ENCODE results near the gene GGCX. TPM values are rescaled to one million over a fixed set of nuclear protein-coding genes. Genes with fewer than 3 reads are reported as not detected.
A peak's percentile ranks its signal among the peaks of the same experiment; 100 is the strongest.

The GGCX gene
- total and polyA plus RNA-seq, 2 of the 13 experiments (the other 11 are each of a cell fraction or from before 2014, with no cell fraction given), result 72.5 to 103 TPM

- TF ChIP-seq E2F5 (CRISPR knock-in tag; conservative IDR thresholded peaks at IDR 0.05) (no peak), NFE2 (CRISPR knock-in tag; IDR thresholded peaks at IDR 0.05) (no peak), TEAD2 (CRISPR knock-in tag; IDR thresholded peaks at IDR 0.05) (no peak), CREB1 (IDR thresholded peaks at IDR 0.05) (peak; percentile 40; the same call in 1 of the 2 replicates), CREB1 (CRISPR knock-in tag; IDR thresholded peaks at IDR 0.05) (peak; percentile 70)
Observed at GRCh38 chr2:85584857-85585780, 23.8 kb upstream of the GGCX start (continued).

- peaks cover 1% of the 10 kb centered on the region for H3K79me2 ChIP-seq (ENCODE audit: insufficient read depth, low read length)
- peak within 1 kb of the TSS; percentile 96 for H3K9ac ChIP-seq (ENCODE audit: insufficient read depth, low read depth, low read length)
- FAIRE-seq (no peak), DNase-seq (ENCODE audit: low spot score) (peak; percentile 79), ATAC-seq (peak; percentile 81)
- ChIA-PET POLR2A (interaction anchor here (0.8 to 22.7 kb wide), 14 partner anchors 15 to 259 kb away, joined by 3 to 795 read pairs (median 4); partner anchors contain the start of genes C2orf68, GGCX, MAT2A and RNF181), CTCF (ENCODE audit: low intra/inter-chr PET ratio, low total read pairs) (no interaction called here)
- H3K4me2 ChIP-seq (ENCODE audit: low read depth, low read length), result peak within 1 kb of the TSS; percentile 100
- intact Hi-C loops (cut with micrococcal nuclease; ENCODE audit: unreplicated experiment), result loop anchor here (2.0 kb wide), 2 partner anchors 26 to 32 kb away; partner anchors contain the start of gene USP39
- whole genome bisulfite sequencing (ENCODE audit: low lambda C conversion rate), result 0% methylated on average over 20 of the region's 52 CpGs
- peak within 1 kb of the TSS; percentile 99 for H3K27ac ChIP-seq (ENCODE audit: extremely low read length, insufficient read depth, low read length)
- no peak within 1 kb of the TSS for H2AFZ ChIP-seq (ENCODE audit: low read length)
- H3K4me3 ChIP-seq (replicated peaks in 1 of 3; ENCODE audit: insufficient read depth in 1 of 3, low read depth in 2 of 3, low read length in 3 of 3), result peak within 1 kb of the TSS; percentile 64 to 83 (median 65)
- no TSS peak for BruUV-seq (replicated peaks)
- H3K9me3 ChIP-seq (ENCODE audit: low read length), result no peaks in the 10 kb centered on the region
- peaks cover 0 to 7% of the 10 kb centered on the region in 2 experiments; a peak in 4 of 5 replicates for H3K36me3 ChIP-seq (replicated peaks in 1 of 2; ENCODE audit: control insufficient read depth in 1 of 2, insufficient read depth in 2 of 2, low read length in 2 of 2)
- H3K27me3 ChIP-seq (ENCODE audit: control insufficient read depth in 1 of 2, insufficient read depth in 2 of 2, low read length in 2 of 2), result no peaks in the 10 kb centered on the region
- in situ Hi-C loops (cut with HindIII; ENCODE audit: extremely low pct_ligation_motif_present, low pct_unique_long_range_greater_than_20kb), result no loop called here
- no peaks in the 10 kb centered on the region for H4K20me1 ChIP-seq (ENCODE audit: insufficient read depth, low read length)
- H3K4me1 ChIP-seq (ENCODE audit: insufficient read depth, low read length), result peaks cover 80% of the 10 kb centered on the region
- TF ChIP-seq ZFP36 (IDR thresholded peaks at IDR 0.05; ENCODE audit: borderline replicate concordance, low read depth, low read length, partially characterized antibody) (no peak), ZNF746 (CRISPR knock-in tag; IDR thresholded peaks at IDR 0.05) (peak; percentile 100), ZNF720 (CRISPR knock-in tag; IDR thresholded peaks at IDR 0.05) (no peak), LRRFIP1 (CRISPR knock-in tag; conservative IDR thresholded peaks at IDR 0.05) (no peak), PRDM4 (CRISPR knock-in tag; IDR thresholded peaks at IDR 0.05; ENCODE audit: borderline replicate concordance) (peak; percentile 69; the same call in 1 of the 2 replicates), MAFG (CRISPR knock-in tag; IDR thresholded peaks at IDR 0.05) (no peak), ZFYVE20 (CRISPR knock-in tag; IDR thresholded peaks at IDR 0.05; ENCODE audit: borderline replicate concordance, low read depth) (no peak), ZBTB34 (CRISPR knock-in tag; IDR thresholded peaks at IDR 0.05) (no peak), HOXA3 (CRISPR knock-in tag; IDR thresholded peaks at IDR 0.05) (peak; percentile 89)
Observed at GRCh38 chr2:85584354-85584856, 23.1 kb upstream of the GGCX start, which contains the start of gene VAMP5. Gene VAMP5 (plus strand): TSS chr2:85584431. CDS start chr2:85584491, 60 bp downstream.

All from HepG2 (cell line).